ENCODE data around the gene MYO1B.
"Not testable (repeated sequence)": the region's sequence is repeated elsewhere in the genome, so short reads cannot be mapped to it uniquely, and the experiment has no call there.

Gene MYO1B

DNA sequence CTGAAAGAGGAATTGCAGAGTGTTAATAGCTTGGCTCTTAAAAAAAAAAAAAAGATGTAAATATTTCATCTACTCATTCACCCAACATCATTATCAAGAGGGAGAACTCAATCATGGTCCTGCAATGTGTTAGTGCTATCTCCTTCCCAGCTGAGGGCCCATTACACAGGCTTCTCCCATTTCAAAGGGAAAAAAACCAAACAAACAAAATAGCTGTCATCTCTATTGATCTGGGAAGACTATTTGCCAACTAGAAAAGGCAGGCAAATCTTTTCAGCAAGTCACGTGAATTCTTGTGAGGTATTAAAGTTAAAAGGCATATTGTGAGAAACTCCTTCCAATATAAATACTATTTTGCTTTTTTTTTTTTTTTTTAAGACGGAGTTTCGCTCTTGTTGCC lies 194.3 kb downstream of the MYO1B start:
- in situ Hi-C loops (cut with HindIII; ENCODE audit: low sequenced_read_pairs) = no loop called here

DNA sequence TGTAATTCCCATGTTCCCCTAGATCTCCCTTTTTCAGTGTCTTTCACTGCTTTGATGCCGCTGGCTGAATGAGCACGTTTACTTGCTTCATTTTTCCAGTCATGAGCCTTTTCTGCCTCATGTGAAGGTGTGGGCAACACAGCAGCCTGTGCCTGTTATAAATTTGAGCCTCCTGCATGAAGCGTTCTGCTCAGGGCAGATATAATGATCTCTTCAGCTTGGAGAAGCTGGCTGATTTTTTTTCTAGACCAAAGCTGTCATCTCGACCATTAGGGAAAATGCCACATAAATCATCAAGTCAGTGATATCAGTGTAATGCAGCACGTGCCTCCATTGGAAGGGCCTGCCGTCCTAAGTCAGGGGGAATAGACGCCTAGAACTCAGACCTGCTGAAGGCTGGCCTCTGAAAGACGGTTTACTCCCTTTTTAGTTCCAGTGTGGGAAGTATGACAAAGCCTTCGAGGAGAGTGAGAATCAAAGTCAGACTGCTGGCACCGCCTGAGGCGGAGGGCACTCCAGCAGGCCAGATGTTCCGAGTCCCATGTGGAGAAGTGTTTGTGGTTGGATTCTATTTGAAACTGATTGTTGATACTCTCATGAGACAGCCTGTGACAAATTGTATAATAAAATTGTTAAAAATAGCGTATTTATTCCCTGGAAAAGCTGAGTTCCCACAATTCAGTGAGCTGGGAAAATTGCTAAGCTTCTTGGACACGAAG lies 196.5 kb downstream of the MYO1B start:
- in situ Hi-C loops (cut with HindIII; ENCODE audit: low sequenced_read_pairs) = no loop called here

DNA sequence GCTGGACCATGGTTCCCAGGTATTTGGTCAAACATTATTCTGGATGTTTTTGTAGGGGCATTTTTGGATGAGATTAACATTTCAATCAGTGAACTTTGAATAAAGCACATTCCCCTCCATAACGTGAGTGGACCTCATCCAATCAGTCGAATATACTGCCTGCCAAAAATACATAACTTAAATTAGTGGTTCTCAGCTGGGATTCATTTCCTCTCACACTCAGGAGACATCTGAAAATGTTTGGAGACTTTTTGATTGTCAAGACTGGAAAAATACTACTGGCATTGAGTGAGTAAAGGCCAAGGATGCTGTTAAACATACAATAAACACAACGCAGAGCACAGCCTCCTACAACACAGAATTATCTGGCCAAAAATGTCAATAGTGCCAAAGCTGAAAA lies 198.2 kb downstream of the MYO1B start:
- in situ Hi-C loops (cut with HindIII; ENCODE audit: low sequenced_read_pairs) = no loop called here

DNA sequence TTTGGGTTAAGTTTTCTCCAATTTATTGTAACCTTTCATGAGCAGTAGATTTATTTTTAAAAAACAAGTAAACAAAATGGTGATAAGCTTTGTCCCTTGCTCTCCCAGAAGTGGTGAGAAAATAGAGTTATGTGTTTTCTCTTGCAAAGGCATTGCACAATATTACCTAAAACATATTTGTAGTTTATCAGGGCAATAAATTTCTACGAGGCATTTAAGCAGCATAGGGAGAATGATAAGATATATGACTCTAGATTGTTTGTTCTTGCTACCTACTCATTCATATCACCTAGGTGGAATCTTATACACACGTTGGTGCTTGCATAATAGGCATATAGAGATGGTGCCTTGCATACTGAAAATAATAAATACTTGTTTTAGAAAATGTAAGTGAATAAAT lies 201.7 kb downstream of the MYO1B start:
- in situ Hi-C loops (cut with HindIII; ENCODE audit: low sequenced_read_pairs) = no loop called here

DNA sequence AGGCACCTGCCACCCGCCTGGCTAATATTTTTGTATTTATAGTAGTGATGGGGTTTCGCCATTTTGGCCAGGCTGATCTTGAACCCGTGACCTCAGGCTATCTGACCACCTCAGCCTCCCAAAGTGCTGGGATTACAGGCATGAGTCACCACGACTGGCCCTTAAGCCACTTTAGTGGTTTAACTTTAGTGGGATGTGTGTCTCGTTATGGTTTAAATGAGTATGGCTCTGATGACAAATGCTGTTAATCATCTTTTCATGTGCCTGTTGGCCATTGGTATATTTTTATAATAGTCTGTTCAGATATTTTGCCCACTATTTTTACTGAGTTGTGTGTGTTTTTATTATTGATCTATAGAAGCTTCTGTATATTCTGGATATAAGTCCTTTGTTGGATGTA lies 205.9 kb downstream of the MYO1B start:
- in situ Hi-C loops (cut with HindIII; ENCODE audit: low sequenced_read_pairs) = no loop called here

DNA sequence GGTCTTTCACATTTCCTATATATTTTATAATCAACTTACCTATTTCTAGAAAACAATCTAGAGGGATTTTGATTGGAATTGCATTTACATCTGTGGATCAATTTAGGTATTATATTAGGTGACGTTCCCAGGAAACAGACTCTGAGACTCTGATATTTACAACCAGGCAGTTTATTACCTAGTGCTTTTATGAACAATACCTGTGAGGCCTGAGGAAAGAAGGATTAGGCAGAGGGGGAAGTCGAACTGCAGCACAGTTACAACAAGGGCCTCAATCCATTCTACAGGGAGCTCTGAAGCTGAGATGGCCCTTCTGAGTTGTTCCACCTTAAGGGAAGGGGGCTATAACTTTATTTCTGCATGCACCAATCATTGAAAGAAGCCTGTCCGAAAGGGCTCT lies 206.9 kb downstream of the MYO1B start:
- in situ Hi-C loops (cut with HindIII; ENCODE audit: low sequenced_read_pairs) = no loop called here

DNA sequence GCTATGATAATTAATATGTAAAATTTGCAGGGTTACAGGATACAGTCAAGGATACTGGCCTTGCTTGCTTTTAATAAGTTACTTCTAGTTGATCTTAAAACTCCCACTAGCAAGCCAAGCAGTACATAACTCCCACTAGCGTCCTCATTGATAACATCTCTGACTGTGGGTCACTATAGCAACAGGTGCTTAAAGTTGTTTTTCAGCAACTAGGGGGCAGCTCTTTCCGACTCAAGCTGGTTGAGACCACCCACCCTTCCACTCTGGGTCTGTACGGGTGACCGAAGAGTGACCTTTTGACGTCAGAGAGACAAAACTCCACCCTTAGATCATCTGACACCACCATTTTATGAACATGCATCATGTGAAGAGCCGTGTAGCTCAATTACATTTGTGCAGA lies 208.6 kb downstream of the MYO1B start:
- in situ Hi-C loops (cut with HindIII; ENCODE audit: low sequenced_read_pairs) = no loop called here

DNA sequence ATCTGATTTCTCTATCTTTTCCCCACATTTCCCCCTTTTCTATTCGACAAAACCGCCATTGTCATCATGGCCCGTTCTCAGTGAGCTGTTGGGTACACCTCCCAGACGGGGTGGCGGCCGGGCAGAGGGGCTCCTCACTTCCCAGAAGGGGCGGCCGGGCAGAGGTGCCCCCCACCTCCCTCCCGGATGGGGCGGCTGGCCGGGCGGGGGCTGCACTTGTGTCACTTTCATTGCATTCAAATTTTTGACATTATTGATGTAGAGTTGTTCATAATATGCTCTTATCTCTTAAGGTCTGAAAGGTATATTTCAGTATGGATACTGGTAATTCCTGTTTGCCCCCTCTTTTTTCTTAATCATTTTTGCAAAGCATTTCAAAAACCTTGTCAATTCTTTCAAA lies 211.3 kb downstream of the MYO1B start:
- in situ Hi-C loops (cut with HindIII; ENCODE audit: low sequenced_read_pairs) = not testable (repeated sequence)

DNA sequence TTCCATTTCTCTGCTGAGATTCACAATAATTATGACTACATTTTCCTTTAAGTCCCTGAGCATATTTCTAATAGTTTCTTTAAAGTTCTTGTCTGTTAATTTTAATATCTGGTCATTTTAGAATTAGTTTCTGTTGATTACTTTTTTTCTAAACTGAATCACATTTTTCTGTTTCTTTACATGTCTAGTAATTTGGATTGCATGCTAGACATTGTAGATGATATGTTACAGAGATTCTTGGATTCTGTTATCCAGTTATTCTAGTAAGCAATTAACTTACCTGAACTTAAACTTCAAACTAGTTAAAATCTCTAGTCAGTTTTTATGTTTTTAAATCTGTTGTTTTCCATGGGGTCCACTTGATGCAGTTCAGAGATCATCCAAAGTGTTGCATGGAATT lies 214.0 kb downstream of the MYO1B start:
- in situ Hi-C loops (cut with HindIII; ENCODE audit: low sequenced_read_pairs) = no loop called here

DNA sequence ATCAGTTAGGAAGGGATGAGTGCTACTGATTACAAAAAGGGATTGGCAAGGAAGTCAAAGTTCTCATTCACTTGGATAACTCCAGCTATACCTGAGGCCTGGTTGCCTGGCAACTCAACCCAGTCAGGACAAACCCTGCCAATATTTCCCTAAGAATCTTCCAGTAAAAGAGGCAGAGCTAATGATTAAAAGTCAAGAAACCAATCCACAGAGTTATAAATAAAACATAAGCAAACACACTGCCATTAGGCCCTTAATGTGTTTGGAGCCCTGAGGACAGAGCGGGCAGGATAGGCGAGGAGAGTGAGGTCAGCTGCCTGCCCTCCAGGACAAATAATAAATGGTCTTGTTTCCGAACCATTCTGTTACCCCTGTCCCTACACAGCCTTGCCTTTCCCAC lies 217.2 kb downstream of the MYO1B start:
- in situ Hi-C loops (cut with HindIII; ENCODE audit: low sequenced_read_pairs) = no loop called here

DNA sequence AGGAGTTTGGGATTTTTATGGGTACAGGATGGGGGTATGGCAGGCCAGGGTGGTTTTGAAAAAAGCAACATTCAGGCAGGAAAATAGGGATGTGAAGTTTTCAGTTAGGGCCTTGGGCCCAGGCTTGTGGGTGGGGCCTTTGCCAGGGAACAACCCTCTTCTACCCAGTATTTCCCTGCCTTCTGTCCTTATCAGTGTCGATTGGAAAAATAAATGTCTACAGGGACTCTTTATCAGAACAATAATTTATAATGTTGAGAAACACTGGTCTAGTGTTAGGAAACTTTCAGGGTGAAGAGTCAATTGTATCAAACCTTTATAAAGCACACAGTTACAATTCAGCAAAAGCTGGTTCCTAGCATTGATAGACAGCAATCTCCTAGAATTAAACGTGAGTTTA lies 218.6 kb downstream of the MYO1B start:
- in situ Hi-C loops (cut with HindIII; ENCODE audit: low sequenced_read_pairs) = no loop called here

DNA sequence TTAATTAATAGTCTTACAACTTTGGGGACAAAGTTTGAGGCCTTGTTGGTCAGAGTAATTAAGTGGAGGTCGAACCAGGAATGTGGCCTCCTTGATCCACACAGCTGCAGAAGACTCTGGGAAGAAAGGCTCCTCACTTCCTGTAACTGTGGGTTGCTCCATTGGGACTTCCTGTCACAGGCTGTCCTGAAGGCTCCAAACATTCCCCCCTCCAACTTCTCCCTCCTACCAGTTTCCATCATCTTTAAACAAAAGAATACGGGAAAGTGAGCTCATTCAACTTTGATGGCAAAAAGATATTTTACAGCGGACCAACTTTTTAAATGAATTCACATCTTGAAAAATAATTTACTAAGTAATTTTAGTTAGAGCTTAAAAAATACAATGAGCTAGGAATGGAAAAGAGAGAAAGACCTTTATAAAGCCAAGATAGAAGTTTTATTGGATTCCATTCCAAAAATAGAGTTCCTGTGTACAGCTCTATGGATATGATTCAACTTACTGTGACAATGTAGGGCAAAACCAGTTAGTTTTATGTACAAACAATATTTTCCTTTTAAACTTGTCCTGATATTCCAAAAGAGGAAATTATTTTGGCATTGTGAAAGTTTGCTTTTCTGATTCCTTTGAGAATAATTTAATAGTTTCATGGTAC lies 220.7 kb downstream of the MYO1B start:
- in situ Hi-C loops (cut with HindIII; ENCODE audit: low sequenced_read_pairs) = no loop called here

DNA sequence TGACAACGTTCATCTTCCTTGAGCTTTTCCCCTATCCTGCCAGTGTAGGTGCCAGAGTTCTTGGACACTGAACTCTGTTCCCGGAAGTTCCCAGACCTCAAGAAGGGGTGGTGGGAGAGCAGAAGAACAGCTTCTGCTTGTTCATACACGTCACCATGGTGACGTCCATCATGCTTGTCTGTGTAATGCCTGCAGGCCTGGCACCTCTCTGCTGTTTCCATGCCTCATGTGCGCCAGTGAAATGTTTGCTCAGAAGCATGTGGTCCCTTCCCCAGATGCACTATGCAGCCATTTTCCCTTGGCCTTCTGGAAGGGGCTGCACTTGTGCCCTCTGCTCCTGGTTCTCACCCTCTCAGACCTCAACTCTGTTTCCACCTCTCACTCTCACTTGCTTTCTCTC lies 221.9 kb downstream of the MYO1B start:
- in situ Hi-C loops (cut with HindIII; ENCODE audit: low sequenced_read_pairs) = no loop called here

DNA sequence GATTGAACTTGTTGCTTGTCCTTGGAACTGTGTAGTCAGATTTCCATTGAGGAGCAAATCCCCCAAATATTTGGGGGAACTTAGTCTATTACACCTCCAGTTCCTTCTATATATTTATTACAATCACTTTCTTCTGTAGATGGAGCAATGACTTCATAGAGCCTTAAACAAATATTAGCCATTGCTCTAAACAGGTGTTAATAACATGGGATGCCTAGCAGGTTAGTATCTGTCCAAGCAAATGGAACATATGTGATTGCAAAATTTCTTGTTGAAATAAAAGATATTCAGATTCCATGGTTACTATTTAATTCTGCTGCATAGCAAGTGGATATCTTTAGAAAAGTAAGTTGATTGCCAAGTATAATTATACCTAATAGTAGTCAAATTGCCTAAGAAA lies 225.1 kb downstream of the MYO1B start:
- in situ Hi-C loops (cut with HindIII; ENCODE audit: low sequenced_read_pairs) = no loop called here

DNA sequence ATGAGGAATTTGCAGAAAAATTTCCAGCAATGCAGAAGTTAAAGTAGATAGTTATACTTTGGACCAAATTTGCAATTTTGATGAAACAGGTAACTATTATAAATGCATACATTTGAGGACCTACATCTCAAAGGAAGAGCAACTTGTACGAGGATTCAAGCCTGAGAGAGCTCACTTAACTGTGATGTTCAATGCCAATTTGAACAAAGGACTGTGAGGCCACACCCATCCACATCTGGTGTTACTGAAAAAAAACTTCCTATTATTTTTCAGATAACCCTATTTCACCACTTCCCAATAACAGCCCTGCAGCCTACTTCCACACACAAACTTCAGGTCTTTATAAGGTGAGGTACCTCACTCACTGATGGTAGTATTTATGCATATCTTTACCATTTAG lies 229.3 kb downstream of the MYO1B start:
- in situ Hi-C loops (cut with HindIII; ENCODE audit: low sequenced_read_pairs) = no loop called here

All from DLD1 (cell line).